ENCODE results near the gene EXOC5.

Gene EXOC5

GRCh38 chr14:57161583-57162234 lies 107.0 kb downstream of the EXOC5 start:
- no peak overlapping the region for H3K27ac ChIP-seq
- TF ChIP-seq ZFX (IDR thresholded peaks at IDR 0.05), result no peak
- TF ChIP-seq CTCF (conservative IDR thresholded peaks at IDR 0.05), result no peak

GRCh38 chr14:57160333-57160732 lies 108.4 kb downstream of the EXOC5 start:
- TF ChIP-seq ZFX (IDR thresholded peaks at IDR 0.05) (no peak), CTCF (conservative IDR thresholded peaks at IDR 0.05) (no peak)
- H3K27ac ChIP-seq, result no peak overlapping the region

GRCh38 chr14:57153286-57153685 lies 115.4 kb downstream of the EXOC5 start:
- TF ChIP-seq CTCF (conservative IDR thresholded peaks at IDR 0.05) (no peak), ZFX (IDR thresholded peaks at IDR 0.05) (no peak)

More at GRCh38 chr14:57153286-57153685, 115.4 kb downstream of the EXOC5 start:
- H3K27ac ChIP-seq, result no peak overlapping the region

All from C4-2B (cell line).